B cell (primary cell): ENCODE measurements around the gene ARHGAP42. TPM values are rescaled to one million over a fixed set of nuclear protein-coding genes. Genes with fewer than 3 reads are reported as not detected.

ENCODE experiments used
- ATAC-seq: fragments of 200-7000 bp; cut with Tn5 transposase; one replicate; pipeline ENCODE4 v1.10.0; 2021; ENCODE audit warnings: low read depth, mild to moderate bottlenecking, moderate number of reproducible peaks, moderate library complexity
- CTCF ChIA-PET: fragments of 350-600 bp; sonication (Branson Sonifier 250); formaldehyde crosslinking; loops from one replicate; lab custom pipeline; 2021; ENCODE audit warnings: antibody characterized with exemption, inconsistent platforms; lab: Charles Lee
- POLR2A ChIA-PET: fragments of 350-600 bp; sonication (Branson Sonifier 250); formaldehyde crosslinking; loops from one replicate; lab custom pipeline; 2021; ENCODE audit warnings: antibody characterized with exemption; lab: Charles Lee
- DNase-seq: peaks from one replicate; pipeline ENCODE4 v3.0.0; 2013
- H2AFZ ChIP-seq: 2 replicates; pipeline ENCODE4 v1.6.1; 2012; ENCODE audit warnings: mild to moderate bottlenecking, low read depth, low read length; ENCODE audit not compliant: insufficient read depth, poor library complexity, severe bottlenecking
- H3K27ac ChIP-seq, 2 donors: 1 replicate in 1 of 2; 2 replicates in 1 of 2; pipeline ENCODE4 v1.5.1; 2012 to 2013; ENCODE audit warnings: low read length in 2 of 2, mild to moderate bottlenecking in 2 of 2, moderate library complexity in 1 of 2
- H3K27me3 ChIP-seq, 4 experiments: fragments of 200-600 bp in 1 of 4; sonication (generic) in 1 of 4; replicated peaks in 1 of 4; 1 replicate in 2 of 4; 2 replicates in 2 of 4; pipeline versions ENCODE4 v1.6.1 to v1.7.0; 2013 to 2016; ENCODE audit warnings: low read length in 3 of 4, mild to moderate bottlenecking in 2 of 4, mixed read lengths in 1 of 4, moderate library complexity in 1 of 4; ENCODE audit not compliant: insufficient read depth in 4 of 4, control insufficient read depth in 3 of 4; ENCODE audit errors: control extremely low read depth in 1 of 4
- H3K36me3 ChIP-seq, 2 experiments: replicated peaks in 1 of 2; 1 replicate in 1 of 2; 2 replicates in 1 of 2; pipeline versions ENCODE4 v1.6.1 to v1.7.1; 2013; ENCODE audit warnings: low read length in 1 of 2; ENCODE audit not compliant: insufficient read depth in 2 of 2, control insufficient read depth in 1 of 2; ENCODE audit errors: control extremely low read depth in 1 of 2, extremely low read depth in 1 of 2
- H3K4me1 ChIP-seq, 2 donors: fragments of 200-600 bp in 1 of 2; sonication (generic) in 1 of 2; 1 replicate in 1 of 2; 2 replicates in 1 of 2; pipeline versions ENCODE4 v1.5.1 to v1.6.1; 2013 to 2017; ENCODE audit warnings: low read length in 2 of 2; ENCODE audit not compliant: control insufficient read depth in 2 of 2, insufficient read depth in 2 of 2
- H3K4me2 ChIP-seq: replicated peaks from 2 replicates; pipeline ENCODE3; 2012; ENCODE audit warnings: mild to moderate bottlenecking, low read depth, low read length; ENCODE audit not compliant: poor library complexity, severe bottlenecking
- H3K4me3 ChIP-seq, 5 experiments: fragments of 200-600 bp in 1 of 5; sonication (generic) in 1 of 5; 1 replicate in 3 of 5; 2 replicates in 2 of 5; pipeline versions ENCODE4 v1.5.1 to v1.7.0; 2011 to 2016; ENCODE audit warnings: low read length in 4 of 5, mild to moderate bottlenecking in 4 of 5, low read depth in 2 of 5, control low read depth in 1 of 5, moderate library complexity in 1 of 5; ENCODE audit not compliant: insufficient read depth in 1 of 5; ENCODE audit errors: control extremely low read depth in 1 of 5, extremely low read depth in 1 of 5
- H3K79me2 ChIP-seq: fragments of 200-600 bp; sonication (generic); one replicate; pipeline ENCODE4 v1.6.0; 2016; ENCODE audit warnings: low read length; ENCODE audit not compliant: control insufficient read depth, insufficient read depth
- H3K9ac ChIP-seq: fragments of 200-600 bp; sonication (generic); 2 replicates; pipeline ENCODE4 v1.6.1; 2017; ENCODE audit warnings: mild to moderate bottlenecking, low read length, moderate library complexity
- H3K9me3 ChIP-seq, 3 donors: one replicate each; pipeline versions ENCODE4 v1.6.1 to v1.7.1; 2013; ENCODE audit warnings: low read length in 2 of 3; ENCODE audit not compliant: control insufficient read depth in 2 of 3, insufficient read depth in 1 of 3; ENCODE audit errors: control extremely low read depth in 1 of 3
- H4K20me1 ChIP-seq: 2 replicates; pipeline ENCODE4 v1.6.0; 2012; ENCODE audit warnings: mild to moderate bottlenecking, low read length; ENCODE audit not compliant: insufficient read depth, control insufficient read depth, poor library complexity, severe bottlenecking
- H3K27ac Mint-ChIP-seq: one replicate; pipeline ENCODE4 v1.8.0; 2021; ENCODE audit warnings: mixed read lengths
- H3K27me3 Mint-ChIP-seq: one replicate; pipeline ENCODE4 v1.8.0; 2021; ENCODE audit warnings: mixed read lengths
- H3K4me1 Mint-ChIP-seq: one replicate; pipeline ENCODE4 v1.8.0; 2021; ENCODE audit warnings: mixed read lengths
- H3K4me3 Mint-ChIP-seq: one replicate; pipeline ENCODE4 v1.8.0; 2021; ENCODE audit warnings: mixed read lengths
- H3K9me3 Mint-ChIP-seq: one replicate; pipeline ENCODE4 v1.8.0; 2022; ENCODE audit warnings: mixed read lengths; ENCODE audit not compliant: insufficient read depth
- EZH2 ChIP-seq: IDR thresholded peaks from 2 replicates; pipeline ENCODE4 v1.6.1; 2012; ENCODE audit warnings: borderline replicate concordance, low read depth, mild to moderate bottlenecking, moderate library complexity, low read length; ENCODE audit not compliant: insufficient read depth, poor library complexity, severe bottlenecking
- WGBS: methylation state at CpG from one replicate; pipeline ENCODE4 v1.1.5; 2013; ENCODE audit warnings: missing lambda C conversion rate; ENCODE audit not compliant: insufficient coverage; 5-methylcytosine and 5-hydroxymethylcytosine counted together
- intact Hi-C: fragments of 100-400 bp; cut with micrococcal nuclease; formaldehyde crosslinking; loops from one replicate; pipeline ENCODE4 v1.10.0; 2022
- polyA plus RNA-seq: library from polyadenylated mRNA; depleted of rRNA; stranded (reverse); fragments of >200 nt; gene quantifications from 2 replicates; pipeline ENCODE4 v1.2.3, GENCODE V29; 2012
- total RNA-seq, 2 donors: library from RNA; stranded (reverse); fragments of 120-200 nt in 1 of 2; gene quantifications; 1 replicate in 1 of 2; 2 replicates in 1 of 2; pipeline versions ENCODE4 v1.2.3 to v1.2.4, GENCODE V29; 2013 to 2022
- TF ChIP-seq, protein P1 (sequence below): fragments of 200-600 bp; IDR thresholded peaks from one replicate; pipeline ENCODE4 v1.8.0; 2022; ENCODE audit warnings: antibody characterized with exemption, mild to moderate bottlenecking

Gene ARHGAP42
- total and polyA plus RNA-seq, 2 donors (not counting 1 experiment from before 2014, with no cell fraction given): 3.8 to 4.9 TPM

DNA sequence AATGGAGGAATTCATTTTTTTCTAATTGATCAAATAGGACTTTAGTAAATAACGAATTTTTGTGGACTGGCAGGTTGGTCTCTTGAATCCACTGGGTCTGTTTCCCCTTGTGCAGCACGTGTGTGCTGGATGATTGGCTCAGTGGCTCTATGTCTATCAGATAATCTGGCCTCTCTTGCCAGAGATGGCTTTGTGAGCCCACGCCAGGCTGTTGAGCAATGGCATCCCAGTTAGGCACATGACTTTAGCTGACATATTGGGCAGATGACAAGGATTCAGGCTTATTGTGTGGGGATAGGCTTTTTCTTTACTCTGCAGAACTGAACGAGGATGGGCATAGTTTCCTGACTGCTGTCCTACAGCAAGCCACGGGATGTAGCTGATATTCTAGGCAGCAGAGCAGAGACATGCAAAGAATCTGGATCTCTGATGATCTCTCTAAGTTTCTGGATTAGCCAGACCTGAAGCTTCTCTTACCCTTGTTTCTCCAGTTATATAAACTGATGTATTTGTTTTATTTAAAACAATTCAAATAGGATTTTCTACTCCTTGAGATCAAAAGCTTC is 144.9 kb downstream of the ARHGAP42 start:
- CTCF ChIA-PET: interaction anchor here (1.0 to 1.3 kb wide), 4 partner anchors 11 to 151 kb away, joined by 3 to 4 read pairs (median 3); no protein-coding TSS in a partner anchor
- H3K9me3 Mint-ChIP-seq: no peaks in the 10 kb centered on the region
- 83% methylated on average over 4 of the region's 5 CpGs for WGBS

GRCh38 chr11:100832829-100833228 is 145.7 kb downstream of the ARHGAP42 start:
- Histone ChIP-seq H3K79me2 (no peaks in the 10 kb centered on the region), H3K27me3 (no peaks in the 10 kb centered on the region), H3K4me1 (peaks cover 0 to 4% of the 10 kb centered on the region in 2 donors), H3K4me2 (no peak overlapping the region), H2AFZ (no peak overlapping the region), H4K20me1 (no peaks in the 10 kb centered on the region), H3K9ac (no peak overlapping the region), H3K4me3 (no peak overlapping the region), H3K9me3 (no peaks in the 10 kb centered on the region), H3K36me3 (no peaks in the 10 kb centered on the region), H3K27ac (no peak overlapping the region)
- no peaks in the 10 kb centered on the region for H3K9me3 Mint-ChIP-seq
- intact Hi-C loops: no loop called here
- peaks cover 4% of the 10 kb centered on the region for H3K4me1 Mint-ChIP-seq
- no peak overlapping the region for H3K4me3 Mint-ChIP-seq
- no peaks in the 10 kb centered on the region for H3K27me3 Mint-ChIP-seq
- ATAC-seq (no peak), DNase-seq (no peak)
- WGBS: no CpG with 5 or more reads among the region's 1 CpG
- no peak overlapping the region for H3K27ac Mint-ChIP-seq
- no peak for TF ChIP-seq EZH2
- TF ChIP-seq, protein P1, sequence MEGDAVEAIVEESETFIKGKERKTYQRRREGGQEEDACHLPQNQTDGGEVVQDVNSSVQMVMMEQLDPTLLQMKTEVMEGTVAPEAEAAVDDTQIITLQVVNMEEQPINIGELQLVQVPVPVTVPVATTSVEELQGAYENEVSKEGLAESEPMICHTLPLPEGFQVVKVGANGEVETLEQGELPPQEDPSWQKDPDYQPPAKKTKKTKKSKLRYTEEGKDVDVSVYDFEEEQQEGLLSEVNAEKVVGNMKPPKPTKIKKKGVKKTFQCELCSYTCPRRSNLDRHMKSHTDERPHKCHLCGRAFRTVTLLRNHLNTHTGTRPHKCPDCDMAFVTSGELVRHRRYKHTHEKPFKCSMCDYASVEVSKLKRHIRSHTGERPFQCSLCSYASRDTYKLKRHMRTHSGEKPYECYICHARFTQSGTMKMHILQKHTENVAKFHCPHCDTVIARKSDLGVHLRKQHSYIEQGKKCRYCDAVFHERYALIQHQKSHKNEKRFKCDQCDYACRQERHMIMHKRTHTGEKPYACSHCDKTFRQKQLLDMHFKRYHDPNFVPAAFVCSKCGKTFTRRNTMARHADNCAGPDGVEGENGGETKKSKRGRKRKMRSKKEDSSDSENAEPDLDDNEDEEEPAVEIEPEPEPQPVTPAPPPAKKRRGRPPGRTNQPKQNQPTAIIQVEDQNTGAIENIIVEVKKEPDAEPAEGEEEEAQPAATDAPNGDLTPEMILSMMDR: no peak
- POLR2A ChIA-PET: no interaction called here
- CTCF ChIA-PET: interaction anchor here (1.0 to 1.3 kb wide), 3 partner anchors 12 to 152 kb away, joined by 3 read pairs; no protein-coding TSS in a partner anchor

More for the DNA sequence above, 144.9 kb downstream of the ARHGAP42 start:
- no peaks in the 10 kb centered on the region for H3K27me3 ChIP-seq
- ATAC-seq (no peak), DNase-seq (no peak)
- H2AFZ ChIP-seq: no peak overlapping the region
- peaks cover 0 to 4% of the 10 kb centered on the region in 2 donors for H3K4me1 ChIP-seq
- H4K20me1 ChIP-seq: no peaks in the 10 kb centered on the region
- no peak overlapping the region for H3K27ac ChIP-seq
- TF ChIP-seq, protein P1: no peak
- no peak for TF ChIP-seq EZH2
- no peak overlapping the region for H3K27ac Mint-ChIP-seq
- H3K9me3 ChIP-seq: no peaks in the 10 kb centered on the region
- H3K36me3 ChIP-seq: no peaks in the 10 kb centered on the region
- intact Hi-C loops: no loop called here
- no peak overlapping the region for H3K9ac ChIP-seq
- no peak overlapping the region for H3K4me3 Mint-ChIP-seq
- H3K4me1 Mint-ChIP-seq: peaks cover 4% of the 10 kb centered on the region
- no peak overlapping the region for H3K4me2 ChIP-seq
- H3K79me2 ChIP-seq: no peaks in the 10 kb centered on the region
- POLR2A ChIA-PET: no interaction called here
- no peaks in the 10 kb centered on the region for H3K27me3 Mint-ChIP-seq
- H3K4me3 ChIP-seq: no peak overlapping the region
